MM.1S (cell line): ENCODE results near the gene NUFIP2.
"Not testable (repeated sequence)": the region's sequence is repeated elsewhere in the genome, so short reads cannot be mapped to it uniquely, and the experiment has no call there.

Experiments used
- DNase-seq: peaks from one replicate; pipeline ENCODE4 v3.0.0-alpha.2; 2015
- H2AFZ ChIP-seq: fragments of 300-600 bp; sonication (generic); 2 replicates; pipeline ENCODE4 v1.6.0; 2016; ENCODE audit warnings: antibody characterized with exemption, low read length
- H3F3A ChIP-seq: fragments of 300-600 bp; sonication (generic); 2 replicates; pipeline ENCODE4 v1.6.1; 2016; ENCODE audit warnings: mild to moderate bottlenecking, antibody characterized with exemption, low read length, moderate library complexity, mixed read lengths; ENCODE audit not compliant: insufficient read depth
- H3K27ac ChIP-seq: fragments of 300-600 bp; sonication (generic); 2 replicates; pipeline ENCODE4 v1.5.1; 2016; ENCODE audit warnings: mild to moderate bottlenecking, low read length
- H3K27me3 ChIP-seq: fragments of 300-600 bp; sonication (generic); replicated peaks from 2 replicates; pipeline ENCODE4 v1.6.0; 2016; ENCODE audit warnings: low read length; ENCODE audit not compliant: insufficient read depth
- H3K36me3 ChIP-seq: fragments of 300-600 bp; sonication (generic); replicated peaks from 2 replicates; pipeline ENCODE4 v1.6.1; 2016; ENCODE audit warnings: mild to moderate bottlenecking, low read length, mixed read lengths; ENCODE audit not compliant: insufficient read depth
- H3K4me1 ChIP-seq: fragments of 300-600 bp; sonication (generic); 2 replicates; pipeline ENCODE4 v1.6.1; 2016; ENCODE audit warnings: low read length, mixed read lengths
- H3K4me2 ChIP-seq: fragments of 300-600 bp; sonication (generic); 2 replicates; pipeline ENCODE4 v1.6.0; 2016; ENCODE audit warnings: low read depth, low read length
- H3K4me3 ChIP-seq: fragments of 300-600 bp; sonication (generic); 2 replicates; pipeline ENCODE4 v1.5.1; 2016; ENCODE audit warnings: low read length, mixed read lengths
- H3K79me2 ChIP-seq: fragments of 300-600 bp; sonication (generic); 2 replicates; pipeline ENCODE4 v1.6.1; 2016; ENCODE audit warnings: mixed run types, low read length, mixed read lengths
- H3K9ac ChIP-seq: fragments of 300-600 bp; sonication (generic); 2 replicates; pipeline ENCODE4 v1.6.1; 2016; ENCODE audit warnings: low read length, mixed read lengths
- H3K9me2 ChIP-seq: fragments of 300-600 bp; sonication (generic); replicated peaks from 2 replicates; pipeline ENCODE4 v1.6.1; 2016; ENCODE audit warnings: mild to moderate bottlenecking, low read length, mixed read lengths; ENCODE audit not compliant: insufficient read depth
- H3K9me3 ChIP-seq: fragments of 300-600 bp; sonication (generic); replicated peaks from 2 replicates; pipeline ENCODE4 v1.6.1; 2016; ENCODE audit warnings: mild to moderate bottlenecking, low read length, mixed read lengths; ENCODE audit not compliant: insufficient read depth
- H4K20me1 ChIP-seq: fragments of 300-600 bp; sonication (generic); 2 replicates; pipeline ENCODE4 v1.6.1; 2016; ENCODE audit warnings: mild to moderate bottlenecking, low read length, moderate library complexity, mixed read lengths; ENCODE audit not compliant: insufficient read depth
- EZH2 ChIP-seq: fragments of 300-600 bp; sonication (generic); optimal IDR thresholded peaks from 2 replicates; pipeline ENCODE3; 2017; ENCODE audit warnings: low read depth, mild to moderate bottlenecking, antibody characterized with exemption, low read length, mixed read lengths
- EZH2phosphoT487 ChIP-seq: fragments of 300-600 bp; sonication (generic); IDR thresholded peaks from 2 replicates; pipeline ENCODE4 v1.6.1; 2018; ENCODE audit warnings: antibody characterized with exemption, low read length
- TF ChIP-seq, protein P1 (sequence below): fragments of 300-600 bp; sonication (generic); IDR thresholded peaks from 2 replicates; pipeline ENCODE4 v1.5.1; 2016; ENCODE audit warnings: antibody characterized with exemption, low read length, mixed read lengths

The NUFIP2 gene

DNA sequence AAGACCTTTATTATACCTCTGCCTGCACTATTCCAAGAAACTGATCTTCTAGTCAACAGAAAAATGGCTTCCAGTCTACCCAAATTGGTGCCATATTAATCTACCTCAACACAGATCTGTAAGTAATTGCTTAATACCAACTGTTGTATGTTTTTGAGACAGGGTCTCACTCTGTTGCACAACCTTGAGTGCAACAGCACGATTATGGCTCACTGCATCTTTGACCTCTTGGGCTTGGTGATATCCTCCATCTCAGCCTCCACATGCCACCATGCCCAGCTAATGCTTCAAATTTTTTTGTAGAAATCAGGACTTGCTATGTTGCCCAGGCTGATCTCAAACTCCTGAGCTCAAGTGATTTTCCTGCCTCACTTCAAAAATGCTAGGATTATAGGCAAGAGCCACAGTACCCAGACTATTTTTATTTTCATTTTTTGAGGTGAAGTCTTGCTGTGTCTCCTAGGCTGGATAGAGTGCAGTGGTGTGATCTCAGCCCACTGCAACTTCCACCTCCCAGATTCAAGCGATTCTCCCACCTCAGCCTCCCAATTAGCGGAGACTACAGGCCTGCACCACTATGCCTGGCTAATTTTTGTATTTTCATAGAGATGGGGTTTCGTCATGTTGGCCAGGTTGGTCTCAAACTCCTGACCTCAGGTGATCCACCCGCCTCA, 14.4 kb downstream of the NUFIP2 start:
- no peak overlapping the region for H3K27ac ChIP-seq
- no peak for TF ChIP-seq EZH2phosphoT487
- TF ChIP-seq, protein P1, sequence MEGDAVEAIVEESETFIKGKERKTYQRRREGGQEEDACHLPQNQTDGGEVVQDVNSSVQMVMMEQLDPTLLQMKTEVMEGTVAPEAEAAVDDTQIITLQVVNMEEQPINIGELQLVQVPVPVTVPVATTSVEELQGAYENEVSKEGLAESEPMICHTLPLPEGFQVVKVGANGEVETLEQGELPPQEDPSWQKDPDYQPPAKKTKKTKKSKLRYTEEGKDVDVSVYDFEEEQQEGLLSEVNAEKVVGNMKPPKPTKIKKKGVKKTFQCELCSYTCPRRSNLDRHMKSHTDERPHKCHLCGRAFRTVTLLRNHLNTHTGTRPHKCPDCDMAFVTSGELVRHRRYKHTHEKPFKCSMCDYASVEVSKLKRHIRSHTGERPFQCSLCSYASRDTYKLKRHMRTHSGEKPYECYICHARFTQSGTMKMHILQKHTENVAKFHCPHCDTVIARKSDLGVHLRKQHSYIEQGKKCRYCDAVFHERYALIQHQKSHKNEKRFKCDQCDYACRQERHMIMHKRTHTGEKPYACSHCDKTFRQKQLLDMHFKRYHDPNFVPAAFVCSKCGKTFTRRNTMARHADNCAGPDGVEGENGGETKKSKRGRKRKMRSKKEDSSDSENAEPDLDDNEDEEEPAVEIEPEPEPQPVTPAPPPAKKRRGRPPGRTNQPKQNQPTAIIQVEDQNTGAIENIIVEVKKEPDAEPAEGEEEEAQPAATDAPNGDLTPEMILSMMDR, result no peak
- no peak for TF ChIP-seq EZH2
- no peak for DNase-seq
- H3K36me3 ChIP-seq, result peaks cover 14% of the 10 kb centered on the region
- H3K27me3 ChIP-seq, result no peaks in the 10 kb centered on the region
- H3K79me2 ChIP-seq, result peaks cover 100% of the 10 kb centered on the region
- no peaks in the 10 kb centered on the region for H3K9me3 ChIP-seq
- no peaks in the 10 kb centered on the region for H3K9me2 ChIP-seq
- no peak overlapping the region for H2AFZ ChIP-seq
- no peak overlapping the region for H3K9ac ChIP-seq
- no peak overlapping the region for H3K4me2 ChIP-seq
- no peaks in the 10 kb centered on the region for H3F3A ChIP-seq
- H3K4me1 ChIP-seq, result peaks cover 2% of the 10 kb centered on the region; the same call in 1 of the 2 replicates
- no peak overlapping the region for H3K4me3 ChIP-seq
- H4K20me1 ChIP-seq, result peaks cover 82% of the 10 kb centered on the region

DNA sequence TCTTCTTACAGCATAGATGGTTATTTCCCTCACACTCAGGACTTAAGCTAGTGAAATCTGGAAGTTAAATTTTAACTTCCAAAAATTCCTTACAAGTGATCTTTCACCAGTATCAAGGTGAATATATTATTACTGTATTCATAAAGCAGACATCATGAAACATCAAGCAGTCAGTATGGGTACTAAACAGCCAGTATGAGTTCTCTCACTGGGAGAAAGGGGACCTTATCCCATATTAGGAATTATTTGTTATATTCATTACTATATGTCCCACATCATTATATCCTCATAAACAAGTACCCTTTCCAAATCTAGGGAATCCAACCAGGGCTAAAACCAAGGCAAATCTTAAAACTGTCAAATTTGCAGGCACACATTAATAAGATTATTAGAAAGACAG, 15.3 kb downstream of the NUFIP2 start:
- Histone ChIP-seq H3K27ac (no peak overlapping the region), H4K20me1 (peaks cover 85% of the 10 kb centered on the region), H3K4me2 (no peak overlapping the region)

DNA sequence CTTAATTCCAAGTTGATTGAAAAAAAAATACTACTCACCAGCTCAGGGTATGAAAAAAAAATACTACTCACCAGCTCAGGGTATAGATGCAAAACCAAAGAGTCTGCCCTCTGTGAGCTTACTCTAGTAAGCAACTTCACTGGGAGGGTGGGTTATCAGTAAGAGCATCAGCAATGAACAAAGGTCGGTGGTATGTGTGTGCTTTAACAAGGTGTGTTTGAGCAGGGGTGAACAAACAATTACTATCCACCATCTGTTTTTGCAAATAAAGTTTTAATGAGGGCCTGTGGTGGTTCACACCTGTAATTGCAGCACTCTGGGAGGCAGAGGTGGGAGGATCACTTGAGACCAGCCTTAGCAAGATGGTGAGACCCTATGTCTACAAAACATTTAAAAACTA, 20.0 kb downstream of the NUFIP2 start:
- Histone ChIP-seq H3K9ac (no peak overlapping the region), H3K4me3 (no peak overlapping the region), H3K27me3 (no peaks in the 10 kb centered on the region), H3K36me3 (peaks cover 6% of the 10 kb centered on the region), H2AFZ (no peak overlapping the region), H4K20me1 (peaks cover 71% of the 10 kb centered on the region), H3F3A (no peaks in the 10 kb centered on the region; the same call in 1 of the 2 replicates), H3K9me2 (no peaks in the 10 kb centered on the region), H3K4me1 (peaks cover 2% of the 10 kb centered on the region; the same call in 1 of the 2 replicates), H3K79me2 (peaks cover 96% of the 10 kb centered on the region), H3K9me3 (no peaks in the 10 kb centered on the region), H3K27ac (no peak overlapping the region), H3K4me2 (no peak overlapping the region)
- no peak for DNase-seq
- TF ChIP-seq, protein P1, result no peak
- TF ChIP-seq EZH2phosphoT487 (no peak), EZH2 (no peak)

More for the DNA sequence above, 15.3 kb downstream of the NUFIP2 start:
- H3F3A ChIP-seq, result no peaks in the 10 kb centered on the region; the same call in 1 of the 2 replicates
- no peaks in the 10 kb centered on the region for H3K9me3 ChIP-seq
- H3K4me3 ChIP-seq, result no peak overlapping the region
- TF ChIP-seq EZH2phosphoT487 (no peak), EZH2 (no peak)
- TF ChIP-seq, protein P1, result no peak
- no peaks in the 10 kb centered on the region for H3K27me3 ChIP-seq
- H3K79me2 ChIP-seq, result peaks cover 100% of the 10 kb centered on the region
- no peak overlapping the region for H2AFZ ChIP-seq
- no peak for DNase-seq
- peaks cover 2% of the 10 kb centered on the region; the same call in 1 of the 2 replicates for H3K4me1 ChIP-seq
- H3K9me2 ChIP-seq, result no peaks in the 10 kb centered on the region
- peaks cover 9% of the 10 kb centered on the region; the same call in 1 of the 2 replicates for H3K36me3 ChIP-seq
- no peak overlapping the region for H3K9ac ChIP-seq

DNA sequence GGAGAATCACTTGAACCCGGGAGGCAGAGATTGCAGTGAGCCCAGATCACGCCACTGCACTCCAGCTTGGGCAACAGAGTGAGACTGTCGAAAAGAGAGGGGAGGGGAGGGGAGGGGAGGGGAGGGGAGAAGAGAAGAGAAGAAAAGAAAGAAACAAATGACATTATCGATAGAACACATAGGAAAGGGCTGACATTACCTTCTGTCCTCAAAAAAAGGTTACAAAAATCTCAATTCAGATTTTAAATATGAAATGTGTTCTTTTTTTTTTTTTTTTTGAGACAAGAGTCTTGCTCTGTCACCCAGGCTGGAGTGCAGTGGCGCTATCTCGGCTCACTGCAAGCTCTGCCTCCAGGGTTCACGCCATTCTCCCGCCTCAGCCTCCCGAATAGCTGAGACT, 22.0 kb downstream of the NUFIP2 start:
- not testable (repeated sequence) for H3K4me3 ChIP-seq, H2AFZ ChIP-seq, H3K4me1 ChIP-seq, DNase-seq, H3K9ac ChIP-seq, H3F3A ChIP-seq, H3K4me2 ChIP-seq, H3K9me2 ChIP-seq, H3K9me3 ChIP-seq, H3K36me3 ChIP-seq, H3K27ac ChIP-seq, H3K27me3 ChIP-seq
- Histone ChIP-seq H4K20me1 (peaks cover 58% of the 10 kb centered on the region), H3K79me2 (peaks cover 92% of the 10 kb centered on the region)
